ENCODE results near the gene RAB10. TPM values are rescaled to one million over a fixed set of nuclear protein-coding genes. Genes with fewer than 3 reads are reported as not detected.
A peak's percentile ranks its signal among the peaks of the same experiment; 100 is the strongest.
"Not testable (repeated sequence)": the region's sequence is repeated elsewhere in the genome, so short reads cannot be mapped to it uniquely, and the experiment has no call there.

Gene RAB10
- total and polyA plus RNA-seq, 7 donors: 57.1 to 116 (median 92.0) TPM

DNA sequence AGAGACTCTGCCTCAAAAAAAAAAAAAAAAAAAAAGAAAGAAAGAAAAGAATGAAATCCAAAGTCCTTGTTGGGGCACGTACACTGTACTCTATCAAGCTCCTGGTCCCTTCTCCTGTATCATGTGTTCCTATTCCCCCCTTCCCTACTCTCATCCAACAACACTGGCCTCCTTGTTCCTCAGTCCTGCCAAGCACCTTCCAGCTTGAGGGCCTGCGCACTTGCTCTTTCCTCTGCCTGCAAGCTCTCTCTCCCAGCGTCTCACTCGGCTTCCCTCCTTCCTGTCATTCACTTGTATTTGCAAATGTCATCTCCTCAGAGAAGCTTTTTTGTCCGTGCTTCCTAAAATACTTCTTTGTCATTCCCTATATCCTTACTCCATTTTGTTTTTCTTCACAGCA, 40.8 kb upstream of the RAB10 start:
- Histone ChIP-seq H3K27me3 (no peaks in the 10 kb centered on the region), H3K4me1 (peaks cover 0 to 7% (median 0%) of the 10 kb centered on the region in 4 donors), H3K9me3 (no peaks in the 10 kb centered on the region), H3K4me3 (no peak overlapping the region), H3K27ac (no peak overlapping the region), H3K36me3 (no peaks in the 10 kb centered on the region)
- TF ChIP-seq, protein P1, sequence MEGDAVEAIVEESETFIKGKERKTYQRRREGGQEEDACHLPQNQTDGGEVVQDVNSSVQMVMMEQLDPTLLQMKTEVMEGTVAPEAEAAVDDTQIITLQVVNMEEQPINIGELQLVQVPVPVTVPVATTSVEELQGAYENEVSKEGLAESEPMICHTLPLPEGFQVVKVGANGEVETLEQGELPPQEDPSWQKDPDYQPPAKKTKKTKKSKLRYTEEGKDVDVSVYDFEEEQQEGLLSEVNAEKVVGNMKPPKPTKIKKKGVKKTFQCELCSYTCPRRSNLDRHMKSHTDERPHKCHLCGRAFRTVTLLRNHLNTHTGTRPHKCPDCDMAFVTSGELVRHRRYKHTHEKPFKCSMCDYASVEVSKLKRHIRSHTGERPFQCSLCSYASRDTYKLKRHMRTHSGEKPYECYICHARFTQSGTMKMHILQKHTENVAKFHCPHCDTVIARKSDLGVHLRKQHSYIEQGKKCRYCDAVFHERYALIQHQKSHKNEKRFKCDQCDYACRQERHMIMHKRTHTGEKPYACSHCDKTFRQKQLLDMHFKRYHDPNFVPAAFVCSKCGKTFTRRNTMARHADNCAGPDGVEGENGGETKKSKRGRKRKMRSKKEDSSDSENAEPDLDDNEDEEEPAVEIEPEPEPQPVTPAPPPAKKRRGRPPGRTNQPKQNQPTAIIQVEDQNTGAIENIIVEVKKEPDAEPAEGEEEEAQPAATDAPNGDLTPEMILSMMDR (IDR thresholded peaks at IDR 0.05): no peak
- TF ChIP-seq POLR2A (IDR thresholded peaks at IDR 0.05) (no peak), POLR2AphosphoS5 (IDR thresholded peaks at IDR 0.05) (no peak)
- intact Hi-C loops (cut with DNase I): no loop called here
- DNase-seq: no peak
- WGBS, 2 donors: 91 to 92% methylated on average over 5 of the region's 5 CpGs

GRCh38 chr2:25994509-25994908, 39.4 kb upstream of the RAB10 start:
- Histone ChIP-seq H3K27me3 (no peaks in the 10 kb centered on the region), H3K4me3 (no peak overlapping the region), H3K4me1 (peaks cover 0 to 7% (median 0%) of the 10 kb centered on the region in 4 donors), H3K36me3 (no peaks in the 10 kb centered on the region), H3K9me3 (no peaks in the 10 kb centered on the region), H3K27ac (no peak overlapping the region)
- TF ChIP-seq POLR2A (IDR thresholded peaks at IDR 0.05): no peak
- TF ChIP-seq POLR2AphosphoS5 (IDR thresholded peaks at IDR 0.05): no peak
- TF ChIP-seq, protein P1 (IDR thresholded peaks at IDR 0.05): no peak
- TF ChIP-seq EP300 (IDR thresholded peaks at IDR 0.05): no peak
- WGBS, 2 donors: 95 to 96% methylated on average over 15 of the region's 15 CpGs
- intact Hi-C loops (cut with DNase I): no loop called here
- no peak for DNase-seq

DNA sequence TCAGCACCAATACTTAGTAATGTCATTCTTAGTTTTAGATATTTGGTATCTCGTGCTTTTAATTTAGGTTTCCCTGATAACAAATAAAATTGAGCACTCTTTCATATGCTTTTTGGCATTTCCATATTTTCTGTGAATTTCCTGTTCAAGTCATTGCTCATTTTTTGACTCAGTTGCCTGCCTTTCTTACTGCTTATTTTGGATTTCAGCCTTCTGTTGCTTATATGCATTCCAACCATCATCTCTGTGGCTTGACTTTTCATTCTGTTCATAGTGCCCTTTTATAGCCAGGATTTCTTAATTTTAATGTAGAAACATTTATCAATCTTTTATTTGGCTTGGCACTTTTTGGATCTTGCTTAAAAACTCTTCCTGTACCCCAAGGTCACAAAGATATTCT, 37.0 kb upstream of the RAB10 start:
- Histone ChIP-seq H3K27me3 (no peaks in the 10 kb centered on the region), H3K36me3 (no peaks in the 10 kb centered on the region), H3K9me3 (no peaks in the 10 kb centered on the region), H3K4me3 (no peak overlapping the region), H3K27ac (no peak overlapping the region), H3K4me1 (peaks cover 0 to 19% (median 14%) of the 10 kb centered on the region in 4 donors)
- 90 to 93% methylated on average over 1 of the region's 1 CpG for WGBS, 2 donors
- intact Hi-C loops (cut with DNase I): no loop called here
- DNase-seq: no peak
- TF ChIP-seq, protein P1 (IDR thresholded peaks at IDR 0.05): no peak
- no peak for TF ChIP-seq POLR2AphosphoS5 (IDR thresholded peaks at IDR 0.05)
- TF ChIP-seq EP300 (IDR thresholded peaks at IDR 0.05): no peak
- TF ChIP-seq POLR2A (IDR thresholded peaks at IDR 0.05): no peak

- DNase-seq; H3K27ac ChIP-seq; H3K27me3 ChIP-seq; H3K4me3 ChIP-seq; H3K9me3 ChIP-seq; H3K36me3 ChIP-seq; intact Hi-C loops (cut with DNase I): not testable (repeated sequence)
- peaks cover 0 to 31% (median 20%) of the 10 kb centered on the region in 4 donors for H3K4me1 ChIP-seq
- 92 to 94% methylated on average over 13 of the region's 13 CpGs for WGBS, 2 donors
Measured at GRCh38 chr2:25998816-25999383, 35.0 kb upstream of the RAB10 start.

DNA sequence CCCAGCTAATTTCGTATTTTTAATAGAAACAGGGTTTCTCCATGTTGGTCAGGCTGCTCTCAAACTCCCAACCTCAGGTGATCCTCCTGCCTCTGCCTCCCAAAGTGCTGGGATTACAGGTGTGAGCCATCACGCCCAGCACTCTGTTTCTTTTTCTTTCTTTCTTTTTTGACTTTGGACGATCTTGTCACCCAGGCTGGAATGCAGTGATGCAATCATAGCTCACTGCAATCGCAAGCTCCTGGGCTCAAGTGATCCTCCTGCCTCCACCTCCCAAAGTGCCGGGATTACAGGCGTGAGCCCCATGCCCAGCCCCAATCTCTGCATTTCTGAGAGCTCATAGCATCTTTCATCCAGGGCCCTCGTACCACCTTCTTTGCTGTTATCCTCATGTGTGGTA, 34.5 kb upstream of the RAB10 start:
- WGBS, 2 donors: 87 to 90% methylated on average over 7 of the region's 7 CpGs
- H3K27ac ChIP-seq; H3K27me3 ChIP-seq; H3K4me3 ChIP-seq; DNase-seq; intact Hi-C loops (cut with DNase I); H3K9me3 ChIP-seq; H3K36me3 ChIP-seq: not testable (repeated sequence)
- H3K4me1 ChIP-seq: peaks cover 0 to 31% (median 20%) of the 10 kb centered on the region in 4 donors

GRCh38 chr2:26000561-26001082, 33.3 kb upstream of the RAB10 start:
- no peak for TF ChIP-seq POLR2A (IDR thresholded peaks at IDR 0.05)
- no peak for TF ChIP-seq POLR2AphosphoS5 (IDR thresholded peaks at IDR 0.05)
- no peak for TF ChIP-seq EP300 (IDR thresholded peaks at IDR 0.05)
- TF ChIP-seq, protein P1 (IDR thresholded peaks at IDR 0.05): no peak
- H3K4me1 ChIP-seq: peaks cover 0 to 31% (median 20%) of the 10 kb centered on the region in 4 donors

More at GRCh38 chr2:26000561-26001082, 33.3 kb upstream of the RAB10 start:
- peak overlapping the region in 3 of 4 donors; percentile 72 to 79 (median 73) for H3K27ac ChIP-seq
- no peaks in the 10 kb centered on the region for H3K27me3 ChIP-seq
- no peaks in the 10 kb centered on the region for H3K9me3 ChIP-seq
- DNase-seq: no peak
- 27 to 50% methylated on average over 5 of the region's 5 CpGs for WGBS, 2 donors
- intact Hi-C loops (cut with DNase I): no loop called here
- no peak overlapping the region for H3K4me3 ChIP-seq
- H3K36me3 ChIP-seq: no peaks in the 10 kb centered on the region
